Anterior cingulate cortex (tissue), 58 donors: ENCODE data around the gene VASN.

Source experiments
- DNase-seq, 58 donors: peaks; one replicate each; lab custom pipeline; 2025; lab: John Stamatoyannopoulos, UW

The VASN gene

DNA sequence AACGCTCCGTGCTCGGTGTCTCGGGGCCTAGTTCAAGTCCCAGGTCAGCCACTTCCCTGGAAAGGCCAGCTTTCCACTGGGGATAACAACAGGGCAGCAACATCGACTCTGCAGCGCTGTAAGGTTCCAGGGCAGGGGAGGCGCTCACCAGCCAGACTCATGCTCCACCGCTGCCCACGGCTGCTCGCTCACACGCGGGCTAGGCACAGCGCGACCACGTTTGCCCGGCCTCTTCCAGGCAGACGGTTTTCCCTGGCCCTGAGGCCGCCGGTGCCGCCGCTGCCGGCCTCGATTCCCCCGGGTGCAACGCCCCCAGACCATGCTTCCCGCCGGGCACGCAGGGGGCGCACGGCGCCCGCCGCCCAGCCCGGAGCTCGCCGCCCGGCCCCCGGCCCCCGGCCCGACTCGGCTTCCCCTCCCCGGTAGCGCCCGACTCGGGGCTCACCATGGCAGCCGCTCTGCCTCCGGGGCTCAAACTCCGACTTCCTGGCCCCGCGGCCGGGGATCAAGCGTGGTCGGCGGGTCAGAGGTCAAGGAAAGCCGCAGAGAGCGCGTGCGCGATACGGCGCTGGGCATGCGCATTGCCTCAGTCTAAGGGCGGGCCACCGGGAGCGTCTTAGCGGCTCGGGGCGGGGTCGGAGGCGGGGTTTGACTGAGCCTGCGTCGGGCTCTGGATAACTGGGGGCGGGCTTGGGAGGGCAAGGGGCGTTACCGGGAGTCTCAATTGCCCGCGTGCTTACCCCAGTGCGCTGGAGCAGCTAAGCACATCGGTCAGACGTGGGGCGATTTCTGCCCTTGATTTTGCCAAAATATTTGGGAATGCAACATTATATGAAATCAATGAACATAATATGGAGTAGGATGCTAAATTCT is 20.6 kb upstream of the VASN start, which contains the start of gene PAM16:
PAM16 (minus strand) TSS at position 535 of the 873 bp plus-strand sequence; CDS start at position 448, 87 bp downstream.
- peak; percentile 34 to 95 (median 90) for DNase-seq

DNA sequence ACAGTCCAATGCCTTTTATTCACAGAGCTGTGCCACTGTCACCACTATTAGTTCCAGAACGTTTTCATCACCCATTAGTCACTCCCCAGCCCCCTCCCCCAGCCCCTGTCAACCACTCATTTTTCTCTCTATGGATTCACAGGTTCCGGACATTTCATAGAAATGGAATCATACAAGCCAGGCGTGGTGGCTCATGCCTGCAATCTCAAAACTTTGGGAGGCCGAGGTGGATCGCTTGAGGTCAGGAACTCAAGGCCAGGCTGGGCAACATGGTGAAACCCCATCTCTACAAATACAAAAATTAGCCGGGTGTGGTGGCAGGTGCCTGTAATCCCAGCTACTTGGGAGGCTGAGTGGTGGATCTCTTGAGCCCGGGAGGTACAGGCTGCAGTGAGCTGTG is 19.8 kb upstream of the VASN start:
- DNase-seq, result no peak

DNA sequence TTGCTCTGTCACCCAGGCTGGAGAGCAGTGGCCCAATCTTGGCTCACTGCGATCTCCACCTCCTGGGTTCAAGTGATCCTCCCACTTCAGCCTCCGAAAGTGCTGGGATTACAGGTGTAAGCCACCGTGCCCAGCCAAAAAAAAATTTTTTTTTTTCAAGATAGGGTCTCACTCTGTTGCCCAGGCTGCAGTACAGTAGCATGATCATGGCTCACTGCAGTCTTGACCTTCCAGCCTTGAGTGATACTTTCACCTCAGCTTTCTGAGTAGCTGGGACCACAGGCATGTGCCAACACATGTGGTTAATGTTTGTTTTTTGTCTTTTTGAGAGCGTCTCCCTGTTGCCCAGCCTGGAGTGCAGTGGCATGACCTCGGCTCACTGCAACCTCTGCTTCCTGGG is 18.8 kb upstream of the VASN start:
- no peak for DNase-seq

DNA sequence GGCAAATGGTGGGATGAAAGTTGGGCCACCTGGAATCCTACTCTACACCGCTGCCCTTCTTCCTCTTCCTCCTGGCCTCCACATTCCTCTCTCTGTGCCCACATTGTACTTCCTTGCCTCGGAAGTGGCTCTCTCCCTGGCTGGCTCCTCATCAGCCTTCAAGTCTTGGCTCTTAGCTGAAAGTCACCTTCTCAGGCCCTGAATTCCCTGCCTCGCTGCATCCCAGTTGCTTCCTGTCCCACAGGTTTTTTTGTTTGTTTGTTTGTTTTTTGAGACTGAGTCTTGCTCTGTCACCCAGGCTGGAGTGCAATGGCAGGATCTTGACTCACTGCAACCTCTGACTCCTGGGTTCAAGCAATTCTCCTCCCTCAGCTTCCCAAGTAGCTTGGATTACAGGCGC is 18.0 kb upstream of the VASN start:
- no peak for DNase-seq

DNA sequence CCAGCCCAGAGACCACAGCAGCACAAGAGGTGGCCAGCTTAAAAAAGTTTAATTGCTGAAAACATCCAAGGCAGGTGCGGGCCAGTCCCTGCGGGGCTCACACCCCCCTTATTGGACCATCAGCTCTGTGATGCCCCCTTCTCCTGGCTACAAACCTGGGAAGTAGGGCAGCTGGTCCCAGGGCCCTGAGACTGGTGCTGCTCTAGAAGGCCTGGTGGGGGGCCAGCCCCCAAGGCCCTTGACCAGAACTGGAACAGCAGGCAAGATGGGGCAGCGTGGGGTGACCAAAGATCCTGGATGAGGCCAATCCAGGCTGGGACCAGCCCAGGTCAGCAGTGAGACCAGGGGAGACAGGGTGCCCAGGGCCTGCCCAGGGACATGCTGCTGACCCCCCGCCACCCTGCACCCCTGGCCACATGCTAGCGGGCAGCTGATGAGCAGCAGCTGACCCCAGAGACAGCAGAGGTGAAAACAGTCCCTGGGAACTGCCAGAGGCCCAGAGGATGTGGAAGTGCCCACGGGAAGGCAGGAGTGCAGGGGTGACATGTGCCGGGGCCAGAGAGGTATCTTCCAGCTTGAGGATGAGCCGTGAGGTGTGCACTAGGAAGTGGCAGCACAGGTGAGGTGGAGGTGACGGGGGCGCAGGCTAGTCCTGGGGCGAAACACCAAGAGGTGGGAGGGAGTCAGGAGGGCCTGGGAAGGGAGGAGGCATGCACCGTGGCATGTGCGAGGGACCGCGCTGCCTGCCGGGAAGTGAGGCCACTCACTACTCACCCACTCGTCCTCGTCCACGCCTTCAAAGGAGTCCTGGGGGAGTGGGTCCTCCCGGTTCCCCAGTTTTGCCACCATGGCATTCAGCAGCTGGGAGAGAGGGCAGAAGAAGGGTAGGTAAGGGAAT is 16.9 kb upstream of the VASN start:
- DNase-seq, result no peak

DNA sequence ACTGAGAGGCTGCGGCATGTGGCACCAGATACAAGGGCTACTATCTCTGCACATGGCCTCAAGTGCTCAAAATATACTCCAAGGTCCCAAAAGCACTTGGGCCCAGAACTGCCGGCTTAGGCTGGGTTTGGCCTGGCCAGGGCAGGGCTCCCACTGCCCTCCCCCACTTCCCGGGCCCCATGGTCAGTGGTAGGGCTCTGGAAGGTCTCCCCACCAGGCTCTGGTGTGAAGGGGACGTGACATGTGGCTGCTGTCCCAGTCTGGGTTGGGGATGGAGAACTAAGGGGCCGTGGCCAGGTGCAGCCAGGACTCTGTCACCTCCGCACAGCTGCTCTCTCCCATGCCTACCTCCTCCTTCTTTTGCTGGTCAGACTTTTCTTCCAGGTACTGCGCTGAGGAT is 14.8 kb upstream of the VASN start:
- no peak for DNase-seq

DNA sequence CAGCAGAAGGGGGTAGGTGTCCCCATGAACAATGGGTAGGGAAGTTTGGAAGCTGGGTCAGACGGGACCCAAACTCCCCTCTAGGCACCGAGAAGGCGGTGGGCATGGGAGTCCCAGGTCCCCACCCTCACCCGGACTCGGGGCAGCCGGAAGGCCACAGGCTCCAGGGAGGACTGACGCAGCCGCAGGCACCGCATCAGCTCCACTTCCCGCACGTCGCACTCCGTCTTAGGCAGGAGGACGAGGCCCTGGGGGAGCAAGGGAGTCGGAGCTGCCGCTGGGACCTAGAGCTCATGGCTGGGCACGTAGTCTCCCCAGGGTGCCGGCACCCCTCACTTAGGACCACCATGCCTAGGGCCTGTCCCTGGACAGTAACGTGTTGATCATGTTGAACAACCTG is 13.4 kb upstream of the VASN start:
- DNase-seq, result no peak

DNA sequence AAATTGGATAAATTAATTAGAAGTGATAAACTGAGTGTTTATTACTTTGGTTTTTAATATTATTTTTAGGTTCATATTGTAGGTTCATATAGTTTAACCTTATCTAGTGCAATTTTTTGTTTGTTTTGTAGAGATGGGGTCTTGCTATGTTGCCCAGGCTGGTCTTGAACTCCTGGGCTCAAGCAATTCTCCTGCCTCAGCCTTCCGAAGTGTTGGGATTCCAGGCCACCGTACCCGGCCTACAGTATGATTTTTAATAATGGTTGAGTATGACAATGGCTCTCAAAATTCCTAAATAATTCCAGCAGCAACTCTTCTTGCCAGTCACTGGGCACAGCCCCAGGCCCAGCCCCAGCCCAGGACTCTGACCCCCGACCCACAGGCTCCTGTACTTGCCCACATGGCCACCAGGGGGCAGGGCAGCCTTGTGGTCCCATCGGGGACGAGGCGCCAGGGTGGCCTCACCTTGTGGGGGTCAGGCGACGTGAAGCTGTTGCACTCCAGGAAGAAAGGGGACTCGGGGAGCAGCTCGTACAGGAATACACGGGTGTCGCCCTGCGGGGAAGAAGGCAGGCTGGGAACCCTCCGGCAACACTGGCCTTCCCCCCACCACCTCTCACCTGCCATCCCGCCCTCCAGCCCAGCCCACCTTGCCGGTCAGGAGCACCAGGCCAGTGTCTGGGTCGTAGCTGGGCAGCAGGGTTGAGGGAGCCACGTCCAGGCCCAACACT is 12.7 kb upstream of the VASN start:
- peak in 31 of 58 donors; percentile 6 to 71 (median 27) for DNase-seq

DNA sequence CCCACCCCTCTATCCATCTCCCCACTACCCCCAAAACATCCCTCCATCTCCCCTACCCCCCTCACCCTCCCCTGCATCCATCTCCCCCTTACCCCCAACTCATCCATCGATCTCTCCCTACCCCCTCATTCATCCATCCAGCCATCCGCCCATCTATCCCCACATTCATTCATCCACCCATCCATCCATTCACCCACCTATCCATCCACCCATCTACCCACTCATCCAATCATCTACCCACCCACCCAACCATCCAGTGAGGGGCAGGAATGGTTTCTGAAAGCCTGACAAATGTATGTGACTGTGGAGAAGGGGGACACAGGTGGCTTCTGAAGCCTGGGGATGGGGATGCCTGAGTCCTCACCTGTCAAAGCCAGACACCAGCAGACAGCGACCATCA is 11.7 kb upstream of the VASN start:
- no peak for DNase-seq

DNA sequence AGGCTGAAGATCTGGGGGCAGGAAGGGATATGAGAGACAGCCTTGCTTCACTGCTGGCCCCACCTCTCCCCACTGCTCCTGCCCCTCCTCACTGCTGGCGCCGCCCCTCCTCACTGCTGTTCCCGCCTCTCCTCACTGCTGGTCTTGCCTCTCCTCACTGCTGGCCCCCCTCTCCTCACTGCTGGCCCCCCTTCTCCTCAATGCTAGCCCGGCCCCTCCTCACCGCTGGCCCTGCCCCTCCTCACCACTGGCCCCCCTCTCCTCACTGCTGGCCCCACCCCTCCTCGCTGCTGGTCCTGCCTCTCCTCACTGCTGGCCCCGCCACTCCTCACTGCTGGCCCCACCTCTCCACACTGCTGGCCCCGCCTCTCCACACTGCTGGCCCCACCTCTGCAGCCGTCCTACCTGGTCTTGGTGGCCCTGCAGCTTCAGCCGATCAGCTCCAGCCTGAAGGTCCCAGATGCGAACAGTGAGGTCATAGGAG is 11.1 kb upstream of the VASN start:
- DNase-seq, result no peak

DNA sequence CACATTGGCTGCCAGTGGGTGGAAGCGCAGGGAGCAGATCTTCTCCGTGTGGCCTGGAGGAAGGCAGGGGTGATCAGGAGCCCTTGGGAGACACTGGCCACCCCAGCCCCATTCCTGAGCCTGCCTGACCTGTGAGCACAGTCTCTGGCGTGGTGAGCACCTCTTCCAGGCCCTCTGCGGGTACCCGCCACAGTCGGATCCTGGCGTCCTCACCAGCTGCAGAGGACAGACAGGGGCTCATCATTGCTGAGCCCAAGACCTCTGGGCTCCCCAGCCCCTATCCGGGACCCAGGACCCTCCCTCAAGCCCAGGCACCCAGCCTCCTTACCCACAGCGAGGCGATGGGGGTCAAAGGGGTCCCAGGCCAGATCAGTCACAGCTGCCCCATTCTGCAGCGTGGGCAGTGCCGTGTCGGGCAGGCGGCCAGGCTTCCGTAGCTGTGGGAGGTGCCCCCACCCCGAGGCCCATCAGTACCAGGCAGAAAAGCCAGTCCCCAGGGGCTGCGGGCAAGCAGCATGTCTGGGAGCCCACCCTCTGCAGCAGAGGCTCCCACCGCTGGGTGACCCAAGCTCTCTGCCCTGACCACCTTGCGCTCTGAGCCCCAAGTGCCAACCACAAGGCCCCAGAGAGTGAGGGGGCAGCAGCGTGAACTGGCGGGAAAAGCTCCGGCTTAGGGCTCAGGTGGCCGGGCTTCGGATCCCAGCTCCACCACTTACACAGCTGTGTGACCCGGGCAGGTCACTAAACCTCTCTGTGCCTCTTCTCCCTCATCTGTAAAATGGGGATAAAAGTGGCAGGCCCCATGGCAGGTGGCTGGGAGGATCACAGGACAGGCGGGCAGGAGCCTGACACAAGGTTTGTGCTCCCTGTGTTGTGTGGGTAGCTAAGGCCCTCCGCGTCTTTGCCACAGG is 10.4 kb upstream of the VASN start:
- no peak for DNase-seq

DNA sequence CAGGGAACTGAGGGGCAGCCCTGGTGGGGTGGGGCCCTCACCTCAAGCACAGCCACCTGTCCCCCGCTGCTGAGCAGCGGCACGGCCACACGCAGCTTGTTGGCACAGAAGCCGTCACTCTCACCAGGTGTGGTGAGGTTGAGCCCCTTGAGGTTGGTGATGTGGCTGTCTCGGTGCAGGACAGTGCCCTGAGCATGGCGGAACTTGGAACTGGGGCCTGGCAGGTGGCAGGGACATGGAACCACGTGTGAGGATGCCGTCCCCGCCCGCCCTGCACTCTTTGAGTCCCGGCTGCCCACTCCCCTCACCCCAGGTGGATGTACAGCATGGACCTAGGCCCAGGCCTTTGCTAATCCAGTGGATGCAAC is 9.7 kb upstream of the VASN start:
- DNase-seq, result no peak

DNA sequence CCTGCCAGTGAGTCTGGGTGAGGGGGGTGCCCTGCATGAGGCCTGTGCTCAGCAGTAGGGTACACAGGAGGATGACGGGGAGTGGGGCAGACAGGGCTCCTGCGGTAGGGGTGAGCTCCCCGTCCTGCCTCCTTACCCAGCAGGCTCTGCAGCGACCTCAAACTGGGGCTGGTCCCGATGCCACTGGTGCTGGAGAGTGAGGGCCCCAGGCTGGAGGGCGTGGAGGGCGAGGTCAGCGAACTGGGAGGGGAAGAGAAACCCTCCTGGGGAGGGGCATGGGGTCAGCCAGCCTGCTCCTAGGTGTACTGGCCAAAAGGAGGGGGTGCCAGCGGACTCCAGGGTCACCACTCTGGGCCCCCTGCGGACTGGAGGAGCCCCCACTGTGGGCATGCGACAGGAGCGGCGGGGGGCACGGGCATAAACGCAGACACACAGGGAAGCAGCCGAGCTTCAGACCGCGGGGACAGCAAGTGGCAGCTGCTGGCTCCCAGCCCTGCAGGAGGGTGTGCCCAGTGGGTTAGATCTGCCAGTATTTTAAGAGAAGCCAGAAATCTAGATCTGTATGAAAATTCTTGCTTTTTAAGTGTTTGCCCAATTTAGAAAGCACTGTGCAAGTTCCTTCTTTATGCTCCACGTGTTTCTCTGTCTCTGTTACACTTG is 9.0 kb upstream of the VASN start:
- peak in 16 of 58 donors; percentile 10 to 69 (median 30) for DNase-seq

DNA sequence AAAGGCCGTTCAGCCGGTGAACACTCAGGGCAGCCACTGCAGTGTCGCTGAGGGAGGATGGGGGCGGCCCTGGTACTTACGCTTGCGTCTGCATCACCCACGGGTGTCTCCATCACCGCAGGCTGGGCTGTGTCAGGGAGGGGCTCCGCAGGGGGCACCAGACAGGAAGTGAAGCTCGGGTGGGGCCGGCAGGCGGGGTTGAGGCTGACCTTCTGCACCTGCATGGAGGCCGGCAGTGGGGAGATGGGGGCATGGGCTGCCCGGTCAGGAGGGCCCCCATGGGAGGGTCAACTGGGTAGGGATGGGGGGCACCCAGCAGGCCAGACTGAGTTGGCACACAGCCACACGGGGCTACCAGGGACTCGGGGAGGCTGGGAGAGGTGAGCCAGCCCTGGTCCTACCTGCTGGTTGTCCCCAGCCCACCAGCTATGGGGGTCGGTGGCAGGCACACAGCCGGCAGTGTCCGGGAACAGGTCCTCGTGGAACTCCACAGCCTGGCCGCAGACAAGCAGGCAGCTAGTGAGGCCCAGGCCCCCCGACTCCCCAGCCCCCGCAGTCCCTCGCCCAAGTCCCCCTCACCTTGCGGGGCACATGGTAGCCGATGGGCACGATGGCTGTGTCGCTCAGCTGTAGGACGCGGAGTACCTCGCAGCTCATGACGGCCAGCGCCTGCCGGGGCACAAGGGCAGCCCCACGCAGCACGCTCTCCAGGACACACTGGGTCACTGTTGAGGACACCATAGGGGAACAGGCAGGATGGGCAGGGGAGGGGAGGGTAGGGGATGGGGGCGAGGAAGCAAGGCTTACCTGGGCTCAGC is 7.2 kb upstream of the VASN start:
- no peak for DNase-seq

DNA sequence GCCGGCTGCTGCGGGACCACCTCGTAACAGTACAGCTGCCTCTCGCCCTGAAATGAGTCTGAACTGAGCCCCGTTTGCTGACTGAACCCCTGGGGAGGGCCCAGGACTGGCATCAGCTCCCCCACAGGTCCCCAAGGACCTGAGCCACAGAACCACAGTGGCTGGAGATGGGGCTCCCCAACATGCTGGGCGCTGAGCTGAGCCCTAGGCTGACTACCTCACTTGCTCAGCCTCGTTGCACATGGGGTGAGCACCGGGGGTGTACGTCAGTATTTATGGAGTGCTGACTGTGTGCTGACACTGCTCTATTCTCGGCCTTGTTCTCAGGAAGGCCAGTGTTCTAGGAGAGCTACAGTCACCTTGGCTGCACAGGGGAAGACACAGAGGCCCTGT is 6.6 kb upstream of the VASN start:
- DNase-seq, result no peak

DNA sequence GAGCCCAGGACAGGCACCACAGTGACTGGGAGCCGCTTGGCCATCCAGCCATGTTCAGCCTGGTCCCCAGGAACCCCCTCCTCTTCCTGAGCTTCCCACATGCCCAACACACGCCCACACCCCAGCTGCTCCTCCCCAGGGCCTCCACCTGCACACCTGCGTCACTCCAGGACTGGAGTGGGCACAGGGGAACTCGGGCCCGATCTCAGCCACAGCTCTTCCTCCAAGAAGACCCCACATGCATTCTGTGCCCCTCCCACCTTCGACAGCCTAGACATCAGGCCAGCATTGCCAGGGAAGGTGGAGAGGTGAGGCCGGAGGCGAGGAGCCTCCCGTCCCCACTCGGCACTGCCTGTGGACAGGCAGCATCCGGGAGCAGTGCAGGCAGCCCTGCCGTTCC is 6.0 kb upstream of the VASN start:
- no peak for DNase-seq

DNA sequence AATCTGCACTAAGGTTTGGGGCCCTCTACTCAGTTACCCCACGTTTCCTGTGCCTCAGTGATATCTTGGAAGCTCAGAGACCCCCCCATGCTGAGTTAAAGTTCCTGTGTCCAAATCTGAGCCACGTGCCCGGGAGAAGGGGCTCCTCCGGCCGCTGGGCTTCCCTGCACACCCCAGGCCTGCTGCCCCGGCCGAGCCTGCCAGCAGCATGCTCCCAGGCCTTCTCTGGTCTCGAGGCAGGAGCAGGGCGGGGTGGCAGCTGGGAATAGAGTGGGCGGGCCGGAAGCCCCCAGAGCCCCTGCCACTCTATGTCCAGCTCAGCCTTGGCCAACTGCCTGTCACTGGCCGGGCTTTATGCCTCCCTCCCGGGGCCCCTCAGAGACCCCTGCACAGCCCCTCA is 5.6 kb upstream of the VASN start:
- DNase-seq, result no peak

DNA sequence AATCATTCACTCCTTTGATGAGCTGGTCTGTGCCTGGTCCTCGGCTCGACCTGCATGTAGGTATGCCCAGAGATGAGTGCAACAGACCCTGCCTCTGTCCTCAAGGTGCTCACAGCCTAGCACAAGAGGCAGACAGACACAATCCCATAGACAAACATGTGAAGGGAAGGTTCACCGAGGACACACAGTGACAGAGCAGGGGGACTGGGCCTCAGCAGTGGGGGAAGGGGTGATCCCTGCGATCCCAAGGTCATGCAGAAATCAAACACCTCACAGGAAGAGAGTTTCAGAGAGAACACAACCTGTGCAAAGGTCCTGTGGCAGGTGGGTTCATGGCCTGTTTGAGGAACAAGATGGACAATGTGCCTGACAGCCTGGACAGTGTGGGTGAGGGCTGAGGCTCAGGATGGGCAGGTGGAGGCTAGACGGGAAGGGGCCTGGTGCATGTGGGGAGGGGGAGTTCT is 4.2 kb upstream of the VASN start:
- no peak for DNase-seq
